ENCODE data around the gene RAI1. TPM values are rescaled to one million over a fixed set of nuclear protein-coding genes. Genes with fewer than 3 reads are reported as not detected.
A peak's percentile ranks its signal among the peaks of the same experiment; 100 is the strongest.

The RAI1 gene
- total RNA-seq, 1 experiment from 2014 or later: 86.3 TPM

- POLR2A ChIA-PET (ENCODE audit: unreplicated experiment): interaction anchor here (0.6 to 1.7 kb wide), 2 partner anchors 8 to 144 kb away, joined by 6 to 9 read pairs; partner anchors contain the start of gene TOM1L2
- no peak for TF ChIP-seq CTCF (conservative IDR thresholded peaks at IDR 0.05)
- no peak for TF ChIP-seq EZH2 (IDR thresholded peaks at IDR 0.05; ENCODE audit: low read depth)
- intact Hi-C loops (cut with micrococcal nuclease; ENCODE audit: unreplicated experiment): no loop called here
- Histone ChIP-seq H3K9me2 (ENCODE audit: insufficient read depth) (no peaks in the 10 kb centered on the region), H3K4me2 (peak overlapping the region; percentile 18; the same call in 1 of the 2 replicates), H2AFZ (no peak overlapping the region), H3K4me1 (replicated peaks; ENCODE audit: insufficient read depth) (peaks cover 79% of the 10 kb centered on the region), H3K4me3 (no peak overlapping the region), H3F3A (ENCODE audit: insufficient read depth, low read depth) (peaks cover 88% of the 10 kb centered on the region), H3K79me2 (ENCODE audit: low read depth) (peaks cover 90% of the 10 kb centered on the region), H3K36me3 (ENCODE audit: low read depth) (peaks cover 27% of the 10 kb centered on the region), H3K9me3 (ENCODE audit: insufficient read depth, low read depth) (no peaks in the 10 kb centered on the region), H4K20me1 (ENCODE audit: insufficient read depth) (peaks cover 64% of the 10 kb centered on the region), H3K27ac (peak overlapping the region; percentile 95), H3K27me3 (ENCODE audit: insufficient read depth, low read depth) (no peaks in the 10 kb centered on the region)
- BruUV-seq (replicated peaks): no TSS peak
- CTCF ChIA-PET: no interaction called here
- no peak for DNase-seq
Observed at GRCh38 chr17:17827826-17828621, 146.8 kb downstream of the RAI1 start.

GRCh38 chr17:17830269-17830567 is 149.0 kb downstream of the RAI1 start:
- no peak overlapping the region for H3K4me3 ChIP-seq
- peaks cover 74% of the 10 kb centered on the region for H3F3A ChIP-seq (ENCODE audit: insufficient read depth, low read depth)
- no peaks in the 10 kb centered on the region for H3K9me3 ChIP-seq (ENCODE audit: insufficient read depth, low read depth)
- H4K20me1 ChIP-seq (ENCODE audit: insufficient read depth): peaks cover 80% of the 10 kb centered on the region
- no peak overlapping the region for H3K27ac ChIP-seq
- POLR2A ChIA-PET (ENCODE audit: unreplicated experiment): interaction anchor here (0.7 kb wide), 1 partner anchor 13 kb away, joined by 5 read pairs; no protein-coding TSS in a partner anchor
- no peak for DNase-seq
- peaks cover 93% of the 10 kb centered on the region for H3K79me2 ChIP-seq (ENCODE audit: low read depth)
- CTCF ChIA-PET: interaction anchor here (0.6 kb wide), 1 partner anchor 102 kb away, joined by 5 read pairs; no protein-coding TSS in a partner anchor
- H3K9me2 ChIP-seq (ENCODE audit: insufficient read depth): no peaks in the 10 kb centered on the region
- TF ChIP-seq CTCF (conservative IDR thresholded peaks at IDR 0.05) (no peak), EZH2 (IDR thresholded peaks at IDR 0.05; ENCODE audit: low read depth) (no peak)
- H2AFZ ChIP-seq: no peak overlapping the region
- peaks cover 79% of the 10 kb centered on the region for H3K4me1 ChIP-seq (replicated peaks; ENCODE audit: insufficient read depth)
- BruUV-seq (replicated peaks): no TSS peak
- no peak overlapping the region for H3K4me2 ChIP-seq
- intact Hi-C loops (cut with micrococcal nuclease; ENCODE audit: unreplicated experiment): no loop called here
- H3K36me3 ChIP-seq (ENCODE audit: low read depth): peaks cover 36% of the 10 kb centered on the region
- no peaks in the 10 kb centered on the region for H3K27me3 ChIP-seq (ENCODE audit: insufficient read depth, low read depth)

- no TSS peak for BruUV-seq (replicated peaks)
- intact Hi-C loops (cut with micrococcal nuclease; ENCODE audit: unreplicated experiment): no loop called here
- Histone ChIP-seq H3K9me3 (ENCODE audit: insufficient read depth, low read depth) (no peaks in the 10 kb centered on the region), H4K20me1 (ENCODE audit: insufficient read depth) (peaks cover 86% of the 10 kb centered on the region), H3K36me3 (ENCODE audit: low read depth) (peaks cover 35% of the 10 kb centered on the region), H3K4me3 (no peak overlapping the region), H3K27me3 (ENCODE audit: insufficient read depth, low read depth) (no peaks in the 10 kb centered on the region), H3K9me2 (ENCODE audit: insufficient read depth) (no peaks in the 10 kb centered on the region), H3F3A (ENCODE audit: insufficient read depth, low read depth) (peaks cover 68% of the 10 kb centered on the region), H3K4me2 (peak overlapping the region; percentile 18; the same call in 1 of the 2 replicates), H3K79me2 (ENCODE audit: low read depth) (peaks cover 94% of the 10 kb centered on the region), H3K27ac (0 out of 2 replicates have a peak overlapping the region, but pooled peaks have one; percentile 14), H3K4me1 (replicated peaks; ENCODE audit: insufficient read depth) (peaks cover 77% of the 10 kb centered on the region), H2AFZ (no peak overlapping the region)
- DNase-seq: no peak
- ChIA-PET POLR2A (ENCODE audit: unreplicated experiment) (no interaction called here), CTCF (interaction anchor here (0.6 kb wide), 1 partner anchor 102 kb away, joined by 5 read pairs; no protein-coding TSS in a partner anchor)
- TF ChIP-seq EZH2 (IDR thresholded peaks at IDR 0.05; ENCODE audit: low read depth) (no peak), CTCF (conservative IDR thresholded peaks at IDR 0.05) (no peak)
Observed at GRCh38 chr17:17830740-17831207, 149.5 kb downstream of the RAI1 start.

Measured in PC-9 (cell line).